Tongue (tissue), 2 donors: ENCODE results near the gene MLXIPL. TPM values are rescaled to one million over a fixed set of nuclear protein-coding genes. Genes with fewer than 3 reads are reported as not detected.
A peak's percentile ranks its signal among the peaks of the same experiment; 100 is the strongest.
"Not testable (repeated sequence)": the region's sequence is repeated elsewhere in the genome, so short reads cannot be mapped to it uniquely, and the experiment has no call there.

Source experiments
- DNase-seq: peaks from one replicate; pipeline ENCODE4 v3.0.0-alpha.2; 2015
- total RNA-seq: library from RNA; depleted of rRNA; stranded (reverse); fragments of >200 nt; gene quantifications from one replicate; pipeline ENCODE4 v1.2.3, GENCODE V29; 2014

MLXIPL gene
- total RNA-seq, 1 donor from 2014 or later: 3.4 TPM

DNA sequence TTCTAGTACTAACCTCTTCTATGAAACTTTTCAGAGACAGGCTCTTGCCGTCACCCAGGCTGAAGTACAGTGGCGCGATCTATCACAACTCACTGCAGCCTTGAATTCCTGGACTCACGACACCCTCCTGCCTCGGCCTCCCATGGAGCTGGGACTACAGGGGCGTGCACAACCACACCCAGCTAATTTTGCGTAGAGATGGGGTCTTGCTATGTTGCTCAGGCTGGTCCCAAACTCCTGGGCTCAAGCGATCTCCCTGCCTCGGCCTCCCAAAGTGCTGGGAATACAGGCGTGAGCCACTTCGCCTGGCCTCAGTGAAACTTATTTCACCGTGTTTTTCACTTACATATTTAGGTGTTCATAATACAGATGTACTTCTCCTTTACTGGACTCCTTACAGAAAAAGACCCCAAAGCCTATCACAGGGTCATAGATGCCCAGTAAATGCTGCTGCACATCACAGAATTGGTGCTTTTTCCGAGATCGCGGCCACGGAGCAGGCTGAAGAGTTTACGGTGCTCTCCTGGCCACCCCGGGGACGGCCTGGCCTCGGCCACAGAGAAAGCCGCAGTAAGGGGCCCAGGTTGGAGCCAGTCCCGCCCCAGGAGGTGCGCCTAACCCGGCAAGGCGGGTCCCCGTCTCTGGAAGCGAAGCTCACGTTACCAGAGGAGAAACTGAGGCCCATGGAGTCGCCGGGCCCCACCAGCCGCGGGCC is 46.5 kb downstream of the MLXIPL start:
- DNase-seq: peak; percentile 16

DNA sequence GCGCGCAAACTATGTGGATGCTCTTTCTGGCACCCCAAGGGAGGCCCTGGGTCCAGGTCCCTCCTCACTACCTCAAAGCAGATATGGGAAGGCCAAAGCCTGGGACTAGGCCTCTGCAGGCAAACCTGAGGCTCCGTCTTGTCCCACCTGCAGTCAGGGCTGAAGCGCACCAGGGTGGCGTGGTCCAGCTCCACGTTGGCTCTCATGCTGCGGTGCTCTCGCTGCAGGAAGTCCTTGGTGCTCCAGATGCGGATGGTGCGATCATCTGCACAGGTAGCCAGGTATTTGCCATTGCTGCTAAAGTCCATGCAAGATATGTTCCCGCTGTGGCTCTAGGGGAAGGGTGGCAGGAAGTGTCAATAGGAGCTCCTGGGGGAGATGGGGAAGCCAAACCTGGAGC is 50.5 kb downstream of the MLXIPL start:
- DNase-seq: no peak

DNA sequence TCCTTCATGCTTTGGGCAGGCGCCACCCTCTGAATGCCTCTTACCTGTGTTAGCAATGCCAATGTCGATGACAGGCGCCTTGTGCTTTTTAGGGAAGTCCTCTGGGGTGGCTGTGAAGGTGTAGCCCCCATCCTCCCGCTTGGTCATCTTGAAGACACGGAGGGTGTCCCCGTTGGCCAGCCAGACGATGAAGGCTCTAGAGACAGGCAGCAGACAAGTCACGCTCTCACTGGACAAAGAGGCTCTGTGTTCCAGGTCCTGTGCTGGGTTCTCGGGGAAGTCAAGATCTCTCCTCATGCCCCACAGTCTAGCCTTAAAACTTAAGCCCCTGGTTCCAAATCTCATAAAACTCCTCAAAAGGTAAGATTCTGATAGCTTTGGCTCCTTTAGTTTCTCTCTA is 51.0 kb downstream of the MLXIPL start:
- no peak for DNase-seq

DNA sequence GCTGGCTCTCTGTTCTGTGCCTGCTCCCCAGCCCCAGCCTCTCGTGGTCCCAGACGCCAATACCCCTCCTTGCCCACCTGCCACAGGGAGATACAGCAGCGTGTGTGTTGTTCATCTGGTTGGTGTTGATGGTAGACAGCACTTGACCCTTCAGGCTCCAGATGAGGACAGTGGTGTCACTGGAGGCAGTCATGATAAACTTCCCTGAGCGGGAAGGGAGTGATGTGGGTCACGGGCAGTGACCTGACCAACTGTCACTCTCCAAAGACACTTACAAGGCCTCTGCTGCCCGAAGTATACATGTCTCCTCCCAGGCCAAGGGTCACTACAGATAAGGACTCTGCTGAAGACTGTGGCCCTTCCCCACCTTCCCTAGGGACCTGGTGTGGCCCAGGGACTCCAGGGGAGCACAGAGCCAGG is 51.5 kb downstream of the MLXIPL start:
- no peak for DNase-seq

GRCh38 chr7:73570977-73571376 is 53.3 kb downstream of the MLXIPL start:
- no peak for DNase-seq

DNA sequence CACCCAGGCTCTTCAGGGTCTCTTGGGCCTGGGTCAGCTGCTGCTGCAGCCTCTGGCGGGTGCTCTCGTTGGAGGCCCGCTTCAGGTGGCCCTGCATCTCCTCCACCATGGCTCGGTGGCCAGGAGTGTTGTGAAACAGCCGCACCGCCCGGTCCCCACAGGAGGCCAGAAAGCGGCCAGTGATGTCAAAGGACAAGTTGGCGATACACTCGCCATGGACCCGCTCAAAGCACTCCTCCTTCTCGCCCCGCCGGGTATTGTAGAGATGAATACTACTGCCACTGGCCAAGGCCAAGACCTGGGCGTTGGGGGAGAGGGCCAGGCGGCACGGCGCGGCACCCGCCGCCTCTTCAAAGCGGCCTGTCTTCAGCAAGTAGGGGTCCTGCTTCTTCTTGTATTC is 53.8 kb downstream of the MLXIPL start:
- no peak for DNase-seq

DNA sequence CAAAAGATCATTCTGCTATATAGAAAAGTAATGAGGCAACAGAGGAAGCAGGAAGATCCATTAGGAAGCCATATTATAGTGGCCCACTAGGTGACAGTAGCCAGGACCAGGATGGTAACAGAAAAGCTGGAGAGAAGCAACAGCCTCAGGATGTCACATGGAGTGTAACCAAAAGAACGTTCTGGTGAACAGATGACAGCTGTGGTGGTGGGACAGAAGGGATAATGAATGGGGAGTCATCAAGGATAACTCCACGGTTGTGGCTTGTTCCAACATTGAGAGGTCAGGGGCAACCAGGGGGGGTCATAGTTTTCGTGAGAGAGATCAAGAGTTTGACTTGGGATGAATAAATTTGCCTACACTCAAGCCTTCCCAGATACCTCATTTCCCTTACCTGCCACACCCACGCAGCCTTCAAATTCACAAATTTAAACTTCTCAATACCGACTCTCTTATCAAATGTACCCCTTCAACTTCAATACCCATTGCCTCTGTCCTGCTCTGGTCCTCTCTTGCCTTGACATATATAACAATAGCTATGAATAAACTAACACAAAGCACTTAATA is 55.2 kb downstream of the MLXIPL start:
- DNase-seq: no peak

GRCh38 chr7:73567846-73568685 is 56.3 kb downstream of the MLXIPL start:
- no peak for DNase-seq

DNA sequence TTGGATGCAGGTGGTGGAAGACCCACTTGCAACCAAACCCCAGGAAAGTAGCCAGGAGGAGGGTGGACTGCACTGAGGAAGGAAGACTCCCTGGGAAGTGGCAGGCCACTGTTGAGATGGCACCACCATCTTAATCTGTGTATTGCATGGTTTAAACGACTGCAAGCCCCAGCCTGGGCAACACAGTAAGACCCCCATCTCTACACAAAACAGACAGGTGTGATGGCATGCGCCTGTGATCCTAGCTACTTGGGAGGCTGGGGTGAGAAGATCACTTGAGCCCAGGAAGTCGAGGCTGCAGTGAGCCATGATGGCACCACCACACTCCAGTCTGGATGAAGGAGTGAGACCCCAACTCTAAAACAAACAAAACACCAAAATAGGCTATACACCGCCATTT is 57.2 kb downstream of the MLXIPL start:
- no peak for DNase-seq

DNA sequence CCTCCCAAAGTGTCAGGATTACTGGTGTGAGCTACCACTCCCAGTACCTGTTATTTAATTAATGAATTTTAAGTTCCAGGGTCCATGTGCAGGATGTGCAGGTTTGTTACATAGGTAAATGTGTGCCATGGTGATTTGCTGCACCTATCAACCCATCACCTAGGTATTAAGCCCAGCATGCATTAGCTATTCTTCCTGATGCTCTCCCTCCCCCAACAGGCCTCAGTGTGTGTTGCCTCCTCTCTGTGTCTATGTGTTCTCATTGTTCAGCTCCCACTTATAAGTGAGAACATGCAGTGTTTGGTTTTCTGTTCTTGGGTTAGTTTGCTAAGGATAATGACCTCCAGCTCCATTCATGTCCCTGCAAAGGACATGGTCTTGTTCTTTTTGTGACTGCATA is 57.9 kb downstream of the MLXIPL start:
- DNase-seq: not testable (repeated sequence)

- no peak for DNase-seq
Measured at GRCh38 chr7:73565675-73566340, 58.5 kb downstream of the MLXIPL start.

- peak; percentile 34 for DNase-seq
Measured at GRCh38 chr7:73560109-73560835, 64.0 kb downstream of the MLXIPL start.

DNA sequence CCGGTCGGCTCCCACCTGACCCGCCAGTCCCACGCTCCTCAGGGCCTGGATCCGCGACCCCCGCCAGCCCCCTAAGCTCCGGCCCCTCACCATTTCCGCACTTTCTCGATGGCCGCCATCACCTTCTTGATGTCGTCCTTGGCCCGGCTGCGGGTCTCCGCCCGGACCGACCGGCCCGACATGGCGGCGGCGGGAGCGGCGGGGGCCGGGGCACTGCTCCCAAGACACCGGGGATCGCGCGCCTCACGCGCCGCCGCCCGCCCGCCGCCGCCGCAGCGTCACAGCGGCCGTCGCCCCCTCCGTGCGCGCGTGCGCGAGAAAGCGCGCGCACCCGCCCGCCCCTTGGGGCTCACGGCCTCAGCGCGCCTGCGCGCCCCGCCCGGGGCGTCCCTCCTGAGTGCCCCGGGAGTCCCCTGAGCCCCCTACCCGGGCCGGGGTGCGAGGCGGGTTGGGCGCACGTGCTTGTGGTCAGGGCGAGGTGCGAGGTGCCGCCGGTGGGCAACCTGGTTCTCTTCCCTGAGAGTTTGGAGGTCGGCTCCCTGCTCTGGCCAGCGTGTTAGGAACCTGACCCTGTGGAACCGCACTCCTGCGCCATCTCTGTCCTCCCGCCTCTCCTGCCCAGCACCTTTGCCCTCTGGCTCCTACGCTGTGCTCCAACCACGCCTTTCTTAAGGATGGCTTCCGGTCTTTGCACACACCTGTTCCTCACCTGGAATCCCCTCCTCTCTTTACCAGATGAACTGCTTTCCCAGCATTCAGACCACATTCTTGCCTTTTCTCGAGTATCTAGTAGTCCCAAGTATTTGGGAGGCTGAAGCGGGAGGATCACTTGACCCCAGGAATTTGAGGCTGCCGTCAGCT is 66.7 kb downstream of the MLXIPL start, which contains the start of gene BCL7B:
TSS of gene BCL7B (minus strand) at position 294 of the 861 bp plus-strand sequence. CDS start at position 182, 112 bp downstream.
- peak; percentile 77 for DNase-seq

- DNase-seq: peak; percentile 96
Measured at GRCh38 chr7:73557108-73557396, 67.3 kb downstream of the MLXIPL start.

DNA sequence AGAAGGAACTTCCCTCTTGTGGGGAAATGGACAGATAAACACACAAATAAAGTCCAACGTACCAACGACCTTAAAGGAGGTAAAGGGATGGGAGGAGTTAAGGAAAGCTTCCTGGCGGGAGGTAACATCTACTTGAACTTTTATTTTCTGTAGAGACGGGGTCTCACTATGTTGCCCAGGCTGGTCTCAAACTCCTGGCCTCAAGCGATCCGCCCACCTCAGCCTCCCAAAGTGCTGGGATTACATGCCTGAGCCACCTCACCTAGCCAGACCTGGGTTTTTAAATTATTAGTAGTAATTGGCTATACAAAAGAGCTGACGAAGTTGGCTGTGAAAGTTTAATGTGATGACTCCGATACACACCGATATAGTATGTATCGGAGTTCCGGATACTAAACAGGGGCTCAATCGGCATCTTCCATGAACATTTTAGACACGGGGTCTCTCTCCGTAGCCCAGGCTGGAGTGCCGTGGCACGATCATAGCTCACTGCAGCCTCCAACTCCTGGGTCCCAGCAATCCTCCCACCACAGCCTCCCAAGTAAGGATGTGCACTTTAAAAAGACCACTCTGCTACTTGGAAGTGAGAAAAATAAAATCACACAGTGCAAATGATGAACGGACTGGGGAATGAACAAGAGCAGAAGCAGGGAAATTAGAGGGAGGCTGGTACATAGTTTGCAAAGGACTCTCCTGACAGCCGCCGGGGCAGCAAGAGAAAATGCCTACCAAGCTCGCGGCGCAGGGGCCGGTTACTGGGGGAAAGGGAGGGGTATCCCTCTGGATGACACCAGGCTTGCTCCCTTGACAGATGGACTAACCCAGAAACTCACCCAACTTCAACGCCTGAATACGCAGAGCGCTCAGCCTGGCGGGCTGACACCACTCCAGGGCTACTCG is 67.9 kb downstream of the MLXIPL start:
- no peak for DNase-seq

DNA sequence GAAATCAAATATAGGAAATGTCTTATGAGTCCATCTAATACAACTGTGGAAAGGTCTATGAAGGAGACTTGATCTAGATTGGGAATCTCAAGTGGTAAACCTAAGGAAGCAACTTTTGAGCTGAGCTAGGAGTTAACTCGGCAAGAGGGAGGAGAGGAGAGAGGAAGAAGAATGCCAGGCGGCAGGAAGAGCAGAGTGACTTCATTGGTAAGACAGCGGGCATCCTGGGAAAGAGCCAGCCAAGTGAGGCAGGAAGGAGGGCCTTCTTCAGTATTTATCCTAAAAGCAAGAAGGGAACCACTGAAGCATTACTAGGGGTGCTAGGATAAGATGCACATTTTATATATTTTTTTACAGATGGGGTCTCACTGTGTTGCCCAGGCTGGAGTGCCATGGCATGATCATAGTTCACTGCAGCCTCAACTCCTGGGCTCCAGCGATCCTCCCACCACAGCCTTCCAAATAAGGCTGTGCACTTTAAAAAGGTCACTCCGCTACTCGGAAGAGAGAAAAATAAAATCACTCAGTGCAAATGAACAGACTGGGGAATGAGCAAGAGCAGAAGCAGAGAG is 68.8 kb downstream of the MLXIPL start:
- DNase-seq: no peak

- DNase-seq: not testable (repeated sequence)
Measured at GRCh38 chr7:73550093-73550492, 74.2 kb downstream of the MLXIPL start.

DNA sequence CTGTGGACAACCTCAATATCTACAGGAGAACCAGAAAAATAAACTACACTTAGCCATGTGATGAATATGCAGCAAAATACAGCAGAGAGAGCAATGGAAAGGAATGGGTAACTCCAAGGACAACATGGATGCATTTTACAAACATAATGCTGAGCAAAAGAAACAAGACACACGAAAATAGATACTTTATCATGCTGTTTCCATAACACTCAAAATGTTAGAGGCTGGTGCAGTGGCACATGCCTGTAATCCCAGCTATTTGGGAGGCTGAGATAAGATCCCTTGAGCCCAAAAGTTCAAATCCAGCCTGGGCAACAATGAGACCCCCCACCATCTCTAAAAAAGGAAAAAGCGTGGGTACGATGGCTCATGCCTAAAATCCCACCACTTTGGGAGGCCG is 75.1 kb downstream of the MLXIPL start:
- DNase-seq: no peak

DNA sequence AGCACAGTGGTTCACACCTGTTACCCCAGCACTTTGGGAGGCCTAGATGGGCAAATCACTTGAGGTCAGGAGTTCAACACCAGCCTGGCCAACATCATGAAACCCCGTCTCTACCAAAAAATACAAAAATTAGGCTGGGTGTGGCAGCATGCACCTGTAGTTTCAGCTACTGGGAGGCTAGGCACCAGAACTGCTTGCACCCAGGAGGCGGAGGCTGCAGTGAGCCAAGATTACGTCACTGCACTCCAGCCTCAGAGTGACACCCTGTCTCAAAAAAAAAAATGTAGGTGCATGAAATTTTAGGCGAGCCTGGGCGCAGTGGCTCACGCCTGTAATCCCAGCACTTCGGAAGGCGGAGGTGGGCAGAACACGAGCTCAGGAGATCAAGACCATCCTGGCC is 76.5 kb downstream of the MLXIPL start:
- DNase-seq: no peak

DNA sequence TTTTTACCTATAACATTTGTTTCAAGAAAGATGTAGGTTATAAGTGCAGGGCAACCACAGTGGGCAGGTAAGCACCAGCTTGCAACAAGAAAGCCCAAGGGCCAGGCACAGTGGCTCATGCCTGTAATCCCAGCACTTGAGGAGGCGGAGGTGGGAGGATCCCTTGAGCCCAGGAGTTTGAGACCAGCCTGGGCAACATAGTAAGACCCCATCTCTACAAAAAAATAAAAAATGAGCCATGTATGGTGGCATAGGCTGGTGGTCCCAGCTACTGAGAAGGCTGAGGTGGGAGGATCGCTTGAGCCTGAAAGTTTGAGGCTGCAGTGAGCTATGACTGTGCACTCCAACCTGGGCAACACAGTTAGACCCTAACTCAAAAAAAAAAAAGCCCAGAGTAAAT is 79.6 kb downstream of the MLXIPL start:
- no peak for DNase-seq
